Measurements from ENCODE around the gene ZNF3.

Gene ZNF3

GRCh38 chr7:100093925-100094486 is 12.5 kb upstream of the ZNF3 start:
- TF ChIP-seq POLR2AphosphoS5 (IDR thresholded peaks at IDR 0.05; ENCODE audit: low read depth, low read length) (no peak), SIN3A (IDR thresholded peaks at IDR 0.05; ENCODE audit: borderline replicate concordance, insufficient read depth, low read length) (no peak), REST (IDR thresholded peaks at IDR 0.05; ENCODE audit: insufficient read depth in 1 of 2, low read depth in 2 of 2, low read length in 2 of 2) (no peak), TAF1 (IDR thresholded peaks at IDR 0.05; ENCODE audit: borderline replicate concordance, insufficient read depth, low read length) (no peak), FOXP2 (optimal IDR thresholded peaks at IDR 0.05; ENCODE audit: borderline replicate concordance, extremely low read depth, extremely low read length, insufficient read depth) (no peak)

DNA sequence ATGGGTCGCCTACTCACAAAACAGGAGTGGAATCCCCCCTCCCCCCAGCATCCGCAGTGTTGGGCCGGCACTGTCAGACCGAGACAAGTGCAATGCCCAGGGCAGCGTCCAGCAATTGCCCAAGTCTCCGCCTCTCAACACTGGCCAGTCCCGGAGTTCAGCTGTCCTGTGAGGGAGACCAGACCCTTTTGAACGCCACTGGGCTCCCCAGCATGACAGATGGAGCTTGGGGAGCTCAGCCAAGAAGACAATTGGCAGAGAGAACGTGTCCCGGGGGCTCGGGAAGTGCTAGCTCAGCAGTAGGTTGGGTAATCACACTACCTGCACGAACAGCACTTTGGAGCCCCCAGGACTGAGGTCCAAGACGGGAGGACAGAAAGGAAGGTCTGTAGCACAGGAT is 12.0 kb upstream of the ZNF3 start:
- TF ChIP-seq FOXP2 (optimal IDR thresholded peaks at IDR 0.05; ENCODE audit: borderline replicate concordance, extremely low read depth, extremely low read length, insufficient read depth) (no peak), POLR2AphosphoS5 (IDR thresholded peaks at IDR 0.05; ENCODE audit: low read depth, low read length) (no peak; the same call in 1 of the 2 replicates), REST (IDR thresholded peaks at IDR 0.05; ENCODE audit: insufficient read depth in 1 of 2, low read depth in 2 of 2, low read length in 2 of 2) (no peak), SIN3A (IDR thresholded peaks at IDR 0.05; ENCODE audit: borderline replicate concordance, insufficient read depth, low read length) (no peak), TAF1 (IDR thresholded peaks at IDR 0.05; ENCODE audit: borderline replicate concordance, insufficient read depth, low read length) (no peak)

- TF ChIP-seq SIN3A (IDR thresholded peaks at IDR 0.05; ENCODE audit: borderline replicate concordance, insufficient read depth, low read length), result no peak
- TF ChIP-seq POLR2AphosphoS5 (IDR thresholded peaks at IDR 0.05; ENCODE audit: low read depth, low read length), result no peak; the same call in 1 of the 2 replicates
Measured at GRCh38 chr7:100093054-100093453, 11.5 kb upstream of the ZNF3 start.

DNA sequence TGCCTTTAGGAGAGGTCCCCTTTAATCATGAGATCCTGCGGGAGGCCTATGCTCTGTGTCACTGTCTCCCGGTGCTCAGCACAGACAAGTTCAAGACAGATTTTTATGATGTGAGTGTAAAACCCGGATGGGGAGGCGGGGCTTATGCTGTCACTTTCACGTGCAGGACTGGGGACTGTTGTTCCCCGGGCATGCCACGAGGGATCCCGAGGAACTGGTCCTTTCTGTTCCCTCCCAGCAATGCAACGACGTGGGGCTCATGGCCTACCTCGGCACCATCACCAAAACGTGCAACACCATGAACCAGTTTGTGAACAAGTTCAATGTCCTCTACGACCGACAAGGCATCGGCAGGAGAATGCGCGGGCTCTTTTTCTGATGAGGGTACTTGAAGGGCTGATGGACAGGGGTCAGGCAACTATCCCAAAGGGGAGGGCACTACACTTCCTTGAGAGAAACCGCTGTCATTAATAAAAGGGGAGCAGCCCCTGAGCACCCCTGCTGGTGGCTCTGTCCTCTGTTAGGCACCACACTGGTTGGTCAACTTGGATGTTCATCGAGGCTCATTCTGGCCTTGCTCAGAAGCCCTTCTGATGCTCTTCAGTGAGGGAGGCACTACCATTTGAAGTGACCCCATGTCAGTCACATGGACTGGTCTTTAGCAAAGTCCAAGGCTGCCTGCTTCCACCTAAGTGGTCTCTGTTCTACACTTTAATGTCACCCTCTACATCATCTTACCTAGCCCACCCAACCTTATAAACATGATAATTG is 10.1 kb upstream of the ZNF3 start:
- no peak for TF ChIP-seq TAF1 (IDR thresholded peaks at IDR 0.05; ENCODE audit: borderline replicate concordance, insufficient read depth, low read length)
- TF ChIP-seq POLR2AphosphoS5 (IDR thresholded peaks at IDR 0.05; ENCODE audit: low read depth, low read length), result peak; percentile 44; the same call in 1 of the 2 replicates

DNA sequence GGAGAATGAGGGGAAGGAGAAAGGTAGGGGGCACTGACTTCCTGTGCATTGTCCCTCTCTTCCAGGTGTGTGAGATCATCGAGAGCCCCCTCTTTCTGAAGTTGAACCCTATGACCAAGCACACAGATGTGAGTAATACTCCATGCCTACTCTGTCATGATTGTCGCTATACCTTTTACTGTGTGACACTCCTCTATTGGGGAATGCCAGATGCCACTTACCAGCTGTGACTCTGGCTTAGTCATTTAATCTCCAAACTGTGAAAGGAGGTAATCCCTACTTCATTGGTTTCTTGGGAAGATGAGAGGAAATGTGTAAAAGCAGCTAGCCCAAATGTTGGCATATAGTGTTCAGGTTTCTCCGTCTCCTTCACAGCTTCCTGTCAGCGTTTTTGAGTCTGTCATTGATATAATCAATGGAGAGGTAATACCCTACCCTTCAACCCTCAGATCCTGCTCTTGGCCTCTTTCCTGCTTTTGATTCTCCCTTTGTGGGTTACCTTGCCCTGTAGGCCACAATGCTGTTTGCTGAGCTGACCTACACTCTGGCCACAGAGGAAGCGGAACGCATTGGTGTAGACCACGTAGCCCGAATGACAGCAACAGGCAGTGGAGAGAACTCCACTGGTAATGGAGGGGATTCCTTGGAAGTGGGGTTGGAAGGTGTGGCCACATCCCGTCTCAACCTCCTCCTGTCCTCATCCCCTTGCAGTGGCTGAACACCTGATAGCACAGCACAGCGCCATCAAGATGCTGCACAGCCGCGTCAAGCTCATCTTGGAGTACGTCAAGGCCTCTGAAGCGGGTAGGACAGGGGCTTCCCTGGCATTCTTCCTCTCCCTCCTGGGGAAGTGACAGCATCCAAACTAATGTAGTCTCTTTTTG is 9.2 kb upstream of the ZNF3 start:
- TF ChIP-seq TAF1 (IDR thresholded peaks at IDR 0.05; ENCODE audit: borderline replicate concordance, insufficient read depth, low read length) (no peak), POLR2AphosphoS5 (IDR thresholded peaks at IDR 0.05; ENCODE audit: low read depth, low read length) (0 out of 2 replicates have a peak, but pooled peaks have one; percentile 5)

GRCh38 chr7:100089458-100090196 is 8.1 kb upstream of the ZNF3 start:
- TF ChIP-seq POLR2AphosphoS5 (IDR thresholded peaks at IDR 0.05; ENCODE audit: low read depth, low read length), result no peak
- no peak for TF ChIP-seq SIN3A (IDR thresholded peaks at IDR 0.05; ENCODE audit: borderline replicate concordance, insufficient read depth, low read length)
- TF ChIP-seq FOXP2 (optimal IDR thresholded peaks at IDR 0.05; ENCODE audit: borderline replicate concordance, extremely low read depth, extremely low read length, insufficient read depth), result no peak
- TF ChIP-seq TAF1 (IDR thresholded peaks at IDR 0.05; ENCODE audit: borderline replicate concordance, insufficient read depth, low read length), result no peak
- no peak for TF ChIP-seq REST (IDR thresholded peaks at IDR 0.05; ENCODE audit: insufficient read depth in 1 of 2, low read depth in 2 of 2, low read length in 2 of 2)
